Measurements from ENCODE around the gene PTPRN2. TPM values are rescaled to one million over a fixed set of nuclear protein-coding genes. Genes with fewer than 3 reads are reported as not detected.

Gene PTPRN2
- total and polyA plus RNA-seq, 2 of the 8 experiments (the other 6 are each of a cell fraction or from before 2014, with no cell fraction given): 2.6 to 4.5 TPM

DNA sequence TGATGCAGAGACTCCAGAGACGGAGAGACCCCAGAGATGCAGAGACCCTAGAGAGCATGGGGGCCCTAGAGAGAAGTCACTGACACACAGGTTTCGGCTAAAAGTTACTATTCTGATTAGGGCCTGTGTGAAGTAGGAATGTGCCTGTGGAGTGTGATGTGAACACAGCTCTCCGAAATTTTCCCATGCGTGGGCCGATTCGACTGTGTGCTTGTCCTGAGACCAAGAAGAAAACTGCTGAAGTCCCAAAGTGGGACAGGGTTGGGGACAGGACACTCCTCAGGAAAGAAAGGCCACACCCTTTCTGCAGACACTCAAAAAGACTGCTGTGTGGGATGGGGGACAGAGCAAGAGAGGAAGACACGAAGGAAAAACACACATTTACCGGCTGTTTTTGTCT, 533.5 kb downstream of the PTPRN2 start (continued):
- TF ChIP-seq SRF (IDR thresholded peaks at IDR 0.05; ENCODE audit: low read depth, low read length) (no peak), BACH1 (IDR thresholded peaks at IDR 0.05; ENCODE audit: low read length) (no peak)

Data from H1 (cell line).